Measurements from ENCODE around the gene ZFAND3.

ZFAND3 gene

DNA sequence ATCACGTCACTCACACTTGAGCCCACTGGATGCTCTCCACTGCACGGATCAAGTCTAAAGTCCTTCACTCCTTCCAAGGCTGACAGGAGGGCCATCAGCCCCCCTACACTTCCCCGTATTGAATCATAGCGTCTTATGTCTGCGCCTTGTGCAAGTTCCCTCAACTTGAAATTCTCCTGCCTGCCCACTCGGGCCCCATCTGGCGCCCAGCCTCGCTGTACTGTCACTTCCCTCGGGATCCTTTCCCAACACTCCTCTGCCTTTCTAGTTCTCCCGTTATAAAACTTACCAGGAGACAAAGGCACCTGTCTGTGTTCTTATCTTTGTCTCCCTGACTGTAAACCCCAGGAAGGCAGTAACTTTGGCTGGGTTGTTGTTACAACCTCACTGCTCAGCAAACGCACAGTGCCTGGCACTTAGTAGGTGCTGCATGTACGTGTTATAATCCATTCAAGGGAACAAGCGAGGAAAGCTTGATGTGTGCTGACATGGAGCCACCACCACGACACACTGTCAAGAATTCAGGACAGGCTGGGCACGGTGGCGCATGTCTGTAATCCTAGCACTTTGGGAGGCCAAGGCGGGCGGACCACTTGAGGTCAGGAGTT is 33.8 kb upstream of the ZFAND3 start:
- no peak for DNase-seq
- TF ChIP-seq GATA1 (IDR thresholded peaks at IDR 0.05; ENCODE audit: low read depth, low read length): no peak
- no peak for TF ChIP-seq POLR2A (IDR thresholded peaks at IDR 0.05; ENCODE audit: low read length)

DNA sequence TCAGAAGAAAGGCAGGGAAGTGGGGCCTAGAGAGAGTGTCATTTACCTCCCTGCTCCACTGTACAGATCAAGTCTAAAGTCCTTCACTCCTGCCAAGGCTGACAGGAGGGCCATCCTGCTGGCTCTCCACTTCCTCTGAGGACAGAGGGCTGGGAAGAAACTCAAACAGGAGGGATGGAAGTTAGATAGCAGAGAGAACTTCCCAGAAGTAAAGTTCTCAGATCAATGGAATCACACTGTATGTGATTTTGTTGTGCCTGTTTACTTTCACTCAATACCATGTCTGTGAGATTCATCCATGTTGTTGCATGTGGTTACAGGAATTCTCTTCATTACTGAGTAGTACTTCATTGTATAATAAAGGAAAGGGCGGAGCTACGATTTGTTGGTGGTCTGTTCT is 32.3 kb upstream of the ZFAND3 start:
- TF ChIP-seq GATA1 (IDR thresholded peaks at IDR 0.05; ENCODE audit: low read depth, low read length) (no peak), POLR2A (IDR thresholded peaks at IDR 0.05; ENCODE audit: low read length) (no peak)
- DNase-seq: no peak

- no peak for DNase-seq
- no peak for TF ChIP-seq POLR2A (IDR thresholded peaks at IDR 0.05; ENCODE audit: low read length)
- TF ChIP-seq GATA1 (IDR thresholded peaks at IDR 0.05; ENCODE audit: low read depth, low read length): no peak
Measured at GRCh38 chr6:37788259-37788658, 31.3 kb upstream of the ZFAND3 start.

- TF ChIP-seq GATA1 (IDR thresholded peaks at IDR 0.05; ENCODE audit: low read depth, low read length) (no peak), POLR2A (IDR thresholded peaks at IDR 0.05; ENCODE audit: low read length) (no peak)
- peak; percentile 85 to 94 for DNase-seq
Measured at GRCh38 chr6:37791156-37791919, 28.2 kb upstream of the ZFAND3 start.

GRCh38 chr6:37792457-37793033 is 27.0 kb upstream of the ZFAND3 start:
- TF ChIP-seq POLR2A (IDR thresholded peaks at IDR 0.05; ENCODE audit: low read length) (no peak), GATA1 (IDR thresholded peaks at IDR 0.05; ENCODE audit: low read depth, low read length) (no peak)
- DNase-seq: no peak

- TF ChIP-seq POLR2A (IDR thresholded peaks at IDR 0.05; ENCODE audit: low read length) (no peak), GATA1 (IDR thresholded peaks at IDR 0.05; ENCODE audit: low read depth, low read length) (no peak)
- no peak for DNase-seq
Measured at GRCh38 chr6:37793067-37793466, 26.5 kb upstream of the ZFAND3 start.

- DNase-seq: no peak
- TF ChIP-seq GATA1 (IDR thresholded peaks at IDR 0.05; ENCODE audit: low read depth, low read length) (no peak), POLR2A (IDR thresholded peaks at IDR 0.05; ENCODE audit: low read length) (no peak)
Measured at GRCh38 chr6:37794825-37795224, 24.7 kb upstream of the ZFAND3 start.

GRCh38 chr6:37798436-37799262 is 20.9 kb upstream of the ZFAND3 start:
- no peak for TF ChIP-seq GATA1 (IDR thresholded peaks at IDR 0.05; ENCODE audit: low read depth, low read length)
- no peak for TF ChIP-seq POLR2A (IDR thresholded peaks at IDR 0.05; ENCODE audit: low read length)
- no peak for DNase-seq

DNA sequence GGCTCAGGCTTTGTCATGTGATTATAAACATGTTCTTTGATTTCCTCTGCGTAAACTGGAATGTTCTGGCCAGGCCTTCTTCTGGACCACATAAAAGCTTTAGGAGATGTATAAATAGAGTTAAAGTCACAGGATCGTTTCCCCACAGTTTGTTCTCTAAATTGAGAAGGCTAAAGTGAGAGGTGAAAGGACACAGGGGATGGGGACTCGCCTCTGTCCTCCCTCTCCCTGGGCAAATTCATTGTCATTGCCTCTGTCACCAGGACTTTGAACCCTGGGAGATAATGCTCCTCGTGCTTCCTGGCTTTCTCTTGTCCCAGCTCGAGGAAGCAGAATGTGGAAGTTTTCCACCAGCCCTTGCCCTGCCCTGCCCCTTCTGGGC is 20.3 kb upstream of the ZFAND3 start:
- TF ChIP-seq POLR2A (IDR thresholded peaks at IDR 0.05; ENCODE audit: low read length): no peak
- no peak for TF ChIP-seq GATA1 (IDR thresholded peaks at IDR 0.05; ENCODE audit: low read depth, low read length)
- no peak for DNase-seq

- TF ChIP-seq GATA1 (IDR thresholded peaks at IDR 0.05; ENCODE audit: low read depth, low read length) (no peak), POLR2A (IDR thresholded peaks at IDR 0.05; ENCODE audit: low read length) (no peak)
Measured at GRCh38 chr6:37800703-37801604, 18.6 kb upstream of the ZFAND3 start.

DNA sequence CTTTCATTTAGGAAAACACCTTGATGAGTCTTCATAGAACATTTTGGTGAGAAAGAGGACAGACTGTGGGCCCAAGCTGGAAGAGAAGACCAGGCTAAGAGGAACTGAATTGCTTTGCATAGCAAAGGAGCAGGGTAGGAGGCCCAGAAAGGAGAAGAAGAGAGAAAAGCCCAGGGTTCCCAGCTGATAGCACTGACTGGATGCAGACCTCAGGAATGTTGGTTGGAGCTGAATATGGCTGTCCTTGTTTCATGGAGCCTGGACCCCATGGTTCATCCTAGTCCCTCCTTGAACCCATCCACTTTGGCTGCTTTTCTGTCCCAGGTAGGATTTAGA is 18.0 kb upstream of the ZFAND3 start:
- no peak for DNase-seq
- no peak for TF ChIP-seq POLR2A (IDR thresholded peaks at IDR 0.05; ENCODE audit: low read length)

More at GRCh38 chr6:37800703-37801604, 18.6 kb upstream of the ZFAND3 start:
- no peak for DNase-seq

DNA sequence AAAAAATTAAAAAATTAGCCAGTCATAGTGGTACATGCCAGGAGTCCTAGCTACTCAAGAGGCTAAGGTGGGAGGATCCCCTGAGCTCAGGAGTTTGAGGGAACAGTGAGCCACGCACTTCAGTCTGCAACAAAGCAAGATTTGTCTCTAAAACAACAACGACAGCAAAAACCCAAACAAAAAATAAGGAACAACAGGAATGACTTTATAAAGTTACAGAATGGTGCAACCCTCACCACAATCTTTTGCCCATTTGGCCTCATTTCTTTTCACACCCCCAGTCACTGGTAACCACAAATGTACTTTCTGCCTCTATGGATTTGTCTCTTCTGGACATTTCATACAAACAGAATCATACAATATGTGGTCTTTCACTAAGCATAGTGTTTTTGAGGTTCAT is 16.7 kb upstream of the ZFAND3 start:
- no peak for DNase-seq
- TF ChIP-seq GATA1 (IDR thresholded peaks at IDR 0.05; ENCODE audit: low read depth, low read length) (no peak), POLR2A (IDR thresholded peaks at IDR 0.05; ENCODE audit: low read length) (no peak)

DNA sequence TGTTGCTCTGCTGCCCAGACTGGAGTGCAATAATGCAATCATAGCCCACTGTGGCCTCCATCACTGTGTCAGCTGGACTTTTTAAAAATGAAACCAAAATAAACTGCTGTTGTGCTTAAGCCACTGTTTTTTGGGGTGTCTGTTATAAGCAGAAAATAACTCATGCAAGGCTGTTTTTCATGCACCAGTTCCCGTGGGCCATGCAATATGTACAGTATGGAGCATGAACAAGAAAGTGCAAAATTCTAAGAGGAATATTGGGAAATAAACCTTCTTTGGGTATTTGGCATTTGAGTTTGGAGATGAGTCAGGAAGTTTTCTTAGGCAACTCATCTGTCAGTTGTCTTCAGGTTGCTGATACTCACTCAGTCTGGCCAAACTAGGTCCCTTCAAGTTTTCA is 14.9 kb upstream of the ZFAND3 start:
- no peak for DNase-seq
- no peak for TF ChIP-seq GATA1 (IDR thresholded peaks at IDR 0.05; ENCODE audit: low read depth, low read length)
- no peak for TF ChIP-seq POLR2A (IDR thresholded peaks at IDR 0.05; ENCODE audit: low read length)

All from erythroblast (primary cell).